ENCODE data around the gene PPP1R14C. TPM values are rescaled to one million over a fixed set of nuclear protein-coding genes. Genes with fewer than 3 reads are reported as not detected.

The PPP1R14C gene
- total and polyA plus RNA-seq, 10 of the 15 experiments (the other 5 are each of a cell fraction or from before 2014, with no cell fraction given): 0.07 to 1.6 (median 0.13) TPM; not detected in 4

GRCh38 chr6:150245148-150245935 is 102.5 kb downstream of the PPP1R14C start:
- no peaks in the 10 kb centered on the region for H3K4me1 ChIP-seq (ENCODE audit: control insufficient read depth, insufficient read depth, low read length)
- H3K4me3 ChIP-seq: no peak overlapping the region
- no peaks in the 10 kb centered on the region; a peak in 1 of 4 replicates for H3K27me3 ChIP-seq (replicated peaks in 1 of 2; ENCODE audit: control insufficient read depth in 2 of 2, insufficient read depth in 2 of 2, low read length in 1 of 2)
- 50% methylated on average over 6 of the region's 6 CpGs for WGBS (ENCODE audit: insufficient coverage, insufficient replicate concordance, low lambda C conversion rate, missing lambda C conversion rate)
- intact Hi-C loops (cut with micrococcal nuclease; ENCODE audit: unreplicated experiment) (no loop called here), in situ Hi-C loops (cut with MboI) (no loop called here)
- ChIA-PET POLR2A (no interaction called here), RAD21 (ENCODE audit: unreplicated experiment) (no interaction called here), CTCF (no interaction called here), SMC1A (ENCODE audit: uncharacterized antibody, unreplicated experiment) (no interaction called here)
- H3K79me2 ChIP-seq (ENCODE audit: control insufficient read depth, insufficient read depth, low read length): no peaks in the 10 kb centered on the region
- H3K27ac ChIP-seq (ENCODE audit: control insufficient read depth, insufficient read depth): no peak overlapping the region
- BruUV-seq (replicated peaks): no TSS peak
- no peak overlapping the region for H2AFZ ChIP-seq (ENCODE audit: control insufficient read depth, low read depth, low read length)
- peaks cover 1% of the 10 kb centered on the region; the same call in 2 of the 3 replicates for H3K9me3 ChIP-seq (replicated peaks; ENCODE audit: control insufficient read depth, insufficient read depth, low read length)
- TF ChIP-seq ZNF687 (IDR thresholded peaks at IDR 0.05): no peak
- TF ChIP-seq PBX3 (IDR thresholded peaks at IDR 0.05; ENCODE audit: insufficient replicate concordance, low read depth, low read length): no peak
- TF ChIP-seq ZBED1 (IDR thresholded peaks at IDR 0.05; ENCODE audit: borderline replicate concordance): no peak
- TF ChIP-seq SKIL (IDR thresholded peaks at IDR 0.05; ENCODE audit: low read depth, poor library complexity, severe bottlenecking): no peak
- no peak for TF ChIP-seq RAD21 (IDR thresholded peaks at IDR 0.05; ENCODE audit: insufficient read depth, low read depth, low read length)
- TF ChIP-seq ZNF217 (IDR thresholded peaks at IDR 0.05): no peak
- H3K9ac ChIP-seq (ENCODE audit: control insufficient read depth, insufficient read depth, low read length): no peak overlapping the region
- ATAC-seq: no peak
- DNase-seq (ENCODE audit: low read depth, low spot score): no peak
- no peaks in the 10 kb centered on the region for H3K36me3 ChIP-seq (ENCODE audit: control insufficient read depth in 2 of 2, insufficient read depth in 2 of 2, low read length in 1 of 2)
- FAIRE-seq: no peak
- H3K4me2 ChIP-seq (ENCODE audit: control insufficient read depth, insufficient read depth): no peak overlapping the region
- no peaks in the 10 kb centered on the region for H4K20me1 ChIP-seq (ENCODE audit: control insufficient read depth, insufficient read depth)

Measured in GM12878 (cell line).